IPS DF 19.7 (cell line): ENCODE measurements around the gene PDZK1IP1.

Experiments
- DNase-seq: peaks from one replicate; pipeline ENCODE4 v3.0.0-alpha.2; 2013; ENCODE audit warnings: low read depth, low spot score

Gene PDZK1IP1, protein sequence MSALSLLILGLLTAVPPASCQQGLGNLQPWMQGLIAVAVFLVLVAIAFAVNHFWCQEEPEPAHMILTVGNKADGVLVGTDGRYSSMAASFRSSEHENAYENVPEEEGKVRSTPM

GRCh38 chr1:47189844-47190508, at the start of gene PDZK1IP1:
Gene PDZK1IP1 (minus strand): TSS chr1:47190036. CDS start chr1:47189932, 104 bp downstream.
- no peak for DNase-seq

- DNase-seq, result no peak
These were observed 49.2 kb upstream of the PDZK1IP1 start for GRCh38 chr1:47238935-47239592.

- DNase-seq, result no peak
These were observed 46.0 kb upstream of the PDZK1IP1 start for GRCh38 chr1:47235806-47236205.

DNA sequence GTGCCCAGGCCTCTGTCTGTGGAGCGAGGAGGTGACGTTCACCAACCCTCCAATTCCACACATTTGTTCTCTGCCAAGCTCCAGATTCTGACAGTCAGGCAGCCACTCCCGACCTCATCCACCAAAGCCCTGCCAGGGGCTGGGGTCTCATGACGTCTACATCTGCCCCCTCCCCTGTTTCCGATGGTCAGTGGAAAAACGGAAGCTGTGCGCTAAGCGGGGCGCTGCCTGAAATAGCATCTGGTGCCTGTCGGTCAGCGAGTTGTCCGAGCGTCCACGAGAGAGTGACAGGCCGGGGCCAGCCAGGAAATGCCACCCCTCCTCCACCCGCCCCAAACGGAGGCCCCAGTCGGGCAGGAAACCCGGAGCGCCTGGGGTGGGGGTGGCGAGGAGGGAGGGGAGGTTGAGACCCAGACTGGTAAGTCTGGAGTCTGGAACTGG, 45.4 kb upstream of the PDZK1IP1 start:
- DNase-seq, result no peak

DNA sequence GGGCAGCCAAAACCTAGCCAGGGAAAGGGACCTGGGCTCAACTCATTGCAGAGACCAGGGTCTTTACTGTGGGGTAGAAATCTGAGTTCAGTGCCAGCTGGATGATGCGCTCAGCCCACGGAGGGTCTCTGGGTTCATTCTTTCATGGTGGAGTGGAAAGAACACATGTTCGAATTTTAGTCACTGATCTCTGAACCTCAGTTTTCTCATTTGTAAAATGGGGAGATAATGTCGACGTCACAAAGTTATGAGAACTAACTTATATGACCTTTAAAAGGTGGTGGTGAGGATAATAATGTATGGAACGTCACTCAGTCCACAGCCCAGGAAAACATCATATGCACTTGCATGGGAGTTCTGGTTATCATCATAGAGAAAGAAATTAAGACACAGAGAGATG, 43.4 kb upstream of the PDZK1IP1 start:
- DNase-seq, result no peak

DNA sequence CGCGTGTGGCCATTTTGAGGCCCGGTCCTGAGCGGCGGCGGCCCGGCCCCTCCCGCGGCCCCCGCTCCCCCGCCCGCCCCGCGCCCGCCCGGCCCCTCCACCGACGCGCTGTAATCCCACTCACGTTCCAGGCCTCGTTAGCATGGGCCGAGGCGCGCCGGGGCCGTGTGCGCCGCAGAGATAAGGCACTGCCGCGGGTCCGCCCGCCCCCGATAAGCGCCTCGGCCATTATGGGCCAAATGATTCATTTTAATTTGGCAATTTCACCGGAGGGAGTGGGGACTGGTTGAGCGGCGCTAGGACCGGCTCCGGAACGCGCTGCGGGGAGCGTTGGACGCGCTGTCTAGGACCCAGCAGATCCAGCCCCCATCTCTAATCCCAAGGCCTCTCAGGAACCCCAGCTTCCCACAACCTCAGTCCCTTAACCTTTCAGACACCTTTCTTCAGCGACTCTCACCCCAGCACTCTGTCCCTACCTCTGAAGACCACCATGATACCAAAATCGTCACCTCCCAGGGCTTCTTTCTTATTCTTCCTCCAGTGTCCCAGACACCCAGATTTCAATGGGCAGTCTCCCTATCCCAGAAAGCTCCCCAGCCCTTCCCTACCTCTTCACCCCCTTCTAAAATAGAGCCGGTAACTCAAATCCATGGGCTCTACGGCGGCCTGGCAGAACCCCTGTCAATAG, 42.5 kb upstream of the PDZK1IP1 start, which contains the start of gene TAL1:
TAL1 (minus strand) TSS at position 39 of the 688 bp plus-strand sequence. CDS start 6,337 bp downstream, outside the sequence.
- DNase-seq, result no peak

DNA sequence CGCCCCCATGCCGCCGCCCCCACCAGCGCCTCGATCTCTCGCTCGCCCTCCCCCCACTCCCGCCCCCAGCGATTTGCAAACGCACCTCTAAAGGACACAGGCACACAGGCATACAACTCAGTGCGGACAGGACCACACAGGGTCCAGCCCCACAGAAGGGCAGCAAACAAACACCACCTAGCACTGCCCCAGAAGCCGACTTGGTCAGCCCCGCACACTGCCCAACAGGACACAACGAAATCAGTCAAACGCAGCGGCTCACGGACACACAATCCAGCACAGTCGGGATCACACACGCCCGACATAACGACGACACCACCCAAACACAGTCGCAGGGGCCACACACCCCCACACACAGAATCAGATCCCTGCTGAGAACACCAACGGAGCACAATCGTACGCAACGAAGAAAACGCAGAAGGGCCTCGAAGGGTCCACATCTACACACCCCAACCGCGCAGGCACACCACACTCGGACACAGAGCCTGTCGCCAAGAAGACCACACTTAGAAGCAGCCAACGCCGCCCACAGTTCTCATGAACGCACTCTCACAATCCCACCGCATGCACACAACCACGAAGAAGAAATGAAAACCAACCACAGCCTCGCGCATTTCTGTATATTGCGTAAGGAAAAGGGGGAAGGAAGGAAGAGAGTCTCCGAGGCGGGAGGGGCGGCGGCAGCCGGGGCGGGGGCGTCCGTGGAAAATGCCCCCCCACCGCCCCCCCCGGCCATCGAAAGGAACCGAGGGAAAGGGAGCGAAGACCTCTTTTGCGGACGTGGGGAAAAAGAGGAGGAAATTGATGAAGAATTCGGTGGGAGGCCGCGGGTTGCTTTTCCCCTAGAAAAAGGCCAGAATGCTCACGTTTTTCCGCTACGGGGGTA, 41.7 kb upstream of the PDZK1IP1 start:
- DNase-seq, result no peak

- DNase-seq, result no peak
These were observed 41.0 kb upstream of the PDZK1IP1 start for GRCh38 chr1:47230692-47231300.

DNA sequence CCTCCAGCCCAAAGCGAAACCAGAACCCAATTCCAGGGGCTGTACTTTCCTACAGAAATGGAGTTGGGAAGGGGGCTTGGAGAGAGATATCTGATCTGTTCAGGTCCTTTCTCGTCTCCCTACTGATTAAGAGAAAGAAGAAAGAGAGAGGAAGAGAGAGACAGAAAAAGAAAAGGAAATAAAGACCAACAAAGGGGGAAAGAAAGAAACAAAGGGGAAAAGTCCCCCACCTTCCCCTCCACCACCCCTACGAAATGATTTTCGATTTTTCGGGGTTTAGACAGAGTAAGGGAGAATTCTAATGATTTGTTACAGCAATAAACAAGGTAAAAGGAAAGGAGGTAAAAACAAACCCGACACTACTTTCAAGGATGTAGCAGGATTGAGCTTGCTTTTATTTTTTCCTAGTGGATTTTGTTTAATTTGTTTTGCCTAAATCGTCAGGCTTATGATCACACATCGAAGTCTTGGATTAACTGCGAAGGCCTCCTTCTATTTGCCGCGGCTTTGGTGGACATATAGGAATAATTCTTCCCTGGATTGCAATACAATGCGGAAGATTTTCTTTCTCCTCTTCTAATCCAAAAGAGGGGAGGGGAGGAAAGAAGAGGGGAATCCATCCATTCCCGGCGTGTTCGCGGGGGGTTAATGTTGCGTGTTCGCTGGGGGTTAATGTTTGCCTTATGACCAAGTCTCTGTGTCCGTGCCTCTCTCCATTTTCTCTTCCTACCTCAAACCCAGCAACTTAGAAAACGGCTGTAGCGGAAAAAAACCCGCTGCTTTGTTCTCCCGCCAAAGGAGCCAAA, 40.3 kb upstream of the PDZK1IP1 start:
- no peak for DNase-seq

DNA sequence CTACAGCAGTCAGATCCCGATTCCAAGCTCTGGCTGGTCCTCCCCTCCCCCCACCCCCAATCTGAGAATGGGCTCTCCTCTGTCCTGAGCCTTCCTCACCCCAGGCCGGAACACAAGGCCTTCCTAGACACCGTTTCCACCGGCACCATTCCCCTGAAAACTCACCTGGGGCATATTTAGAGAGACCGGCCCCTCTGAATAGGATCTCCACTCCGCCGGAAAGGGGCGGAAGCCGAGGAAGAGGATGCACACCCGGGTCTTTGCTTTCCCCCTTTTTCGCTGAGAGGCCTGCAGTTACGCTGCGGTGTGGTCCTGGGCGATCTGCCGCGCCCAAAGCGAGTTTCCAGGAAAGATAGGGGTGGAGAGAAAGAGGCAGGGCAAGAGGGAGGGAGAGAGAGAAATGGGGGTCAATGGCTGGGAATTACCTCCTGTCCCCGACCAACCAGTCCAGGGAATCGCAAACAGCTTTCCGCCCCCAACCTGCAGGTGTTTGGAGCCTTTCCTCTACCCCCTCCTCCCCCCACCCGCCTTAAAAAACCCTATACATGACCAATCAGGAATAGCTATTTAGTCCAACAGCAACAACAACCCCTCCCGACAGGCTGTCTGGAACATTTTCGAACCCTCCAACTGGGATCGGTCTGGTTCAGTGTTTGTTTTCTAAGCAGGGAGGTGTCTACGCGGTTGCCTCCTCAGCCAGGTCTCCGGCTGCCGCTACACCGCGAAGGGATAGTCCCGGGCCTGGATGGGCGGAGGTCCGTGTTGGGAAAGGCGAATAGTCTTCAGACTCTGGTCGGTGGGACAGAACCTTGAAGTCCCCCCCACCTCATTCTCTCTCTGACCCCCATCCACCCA, 39.4 kb upstream of the PDZK1IP1 start:
- no peak for DNase-seq

- no peak for DNase-seq
These were observed 38.8 kb upstream of the PDZK1IP1 start for GRCh38 chr1:47228644-47229030.

GRCh38 chr1:47227341-47228232, 37.8 kb upstream of the PDZK1IP1 start:
- no peak for DNase-seq

DNA sequence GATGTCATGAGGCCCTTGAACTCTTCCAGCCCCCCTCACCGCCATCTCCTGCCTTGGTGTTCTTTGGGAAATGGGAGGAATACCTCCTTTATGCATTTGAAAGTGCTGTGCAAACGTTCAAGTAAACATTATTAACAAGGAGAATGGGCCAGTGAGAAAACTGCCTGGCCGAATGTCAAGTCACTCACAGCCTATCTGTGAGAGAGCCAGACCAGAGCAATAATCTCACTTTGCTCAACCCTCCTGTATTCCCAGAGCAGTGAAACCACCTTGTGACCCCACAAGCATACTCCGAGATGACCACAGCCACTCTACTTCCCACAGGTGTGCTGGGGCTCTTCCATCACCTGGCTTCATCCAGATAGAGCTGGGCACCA, 37.0 kb upstream of the PDZK1IP1 start:
- no peak for DNase-seq

- DNase-seq, result no peak
These were observed 36.4 kb upstream of the PDZK1IP1 start for GRCh38 chr1:47226121-47226838.

DNA sequence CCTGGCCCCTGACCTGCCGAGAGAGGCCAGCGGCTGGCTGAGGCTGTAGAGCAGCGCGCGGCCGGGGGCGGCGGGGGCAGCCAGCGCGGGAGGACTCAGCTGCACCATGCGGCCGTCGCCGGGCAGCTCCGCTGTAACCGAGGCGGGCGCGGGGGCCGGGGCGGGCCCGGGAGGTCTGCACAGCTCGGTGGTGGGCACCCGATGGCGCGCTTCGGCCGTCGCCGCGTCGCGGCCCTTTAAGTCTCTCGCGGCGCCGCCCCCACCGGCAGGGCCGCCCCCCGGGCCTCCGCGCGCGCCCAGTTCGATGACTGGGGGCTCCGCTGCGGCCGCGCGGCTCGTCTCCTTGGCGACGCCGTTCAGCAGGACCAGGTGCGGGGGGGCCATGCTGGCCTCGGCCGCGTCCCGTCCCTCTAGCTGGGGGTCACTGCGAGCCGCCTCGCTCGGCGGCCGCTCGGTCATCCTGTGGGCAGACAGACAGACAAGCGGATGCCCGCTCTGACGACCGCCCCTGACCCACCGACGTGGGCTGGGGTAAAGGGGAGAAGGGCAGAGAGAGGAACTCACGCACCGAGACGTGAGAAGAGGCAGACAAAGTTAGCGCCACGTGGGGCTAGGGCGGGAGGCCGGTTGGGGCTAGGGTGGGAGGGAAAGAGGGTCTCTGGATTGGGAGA, 35.7 kb upstream of the PDZK1IP1 start:
- no peak for DNase-seq

GRCh38 chr1:47224676-47225399, 35.0 kb upstream of the PDZK1IP1 start:
- DNase-seq, result no peak
